ENCODE data around the gene ZNF426.
"Not testable (repeated sequence)": the region's sequence is repeated elsewhere in the genome, so short reads cannot be mapped to it uniquely, and the experiment has no call there.

The ZNF426 gene

DNA sequence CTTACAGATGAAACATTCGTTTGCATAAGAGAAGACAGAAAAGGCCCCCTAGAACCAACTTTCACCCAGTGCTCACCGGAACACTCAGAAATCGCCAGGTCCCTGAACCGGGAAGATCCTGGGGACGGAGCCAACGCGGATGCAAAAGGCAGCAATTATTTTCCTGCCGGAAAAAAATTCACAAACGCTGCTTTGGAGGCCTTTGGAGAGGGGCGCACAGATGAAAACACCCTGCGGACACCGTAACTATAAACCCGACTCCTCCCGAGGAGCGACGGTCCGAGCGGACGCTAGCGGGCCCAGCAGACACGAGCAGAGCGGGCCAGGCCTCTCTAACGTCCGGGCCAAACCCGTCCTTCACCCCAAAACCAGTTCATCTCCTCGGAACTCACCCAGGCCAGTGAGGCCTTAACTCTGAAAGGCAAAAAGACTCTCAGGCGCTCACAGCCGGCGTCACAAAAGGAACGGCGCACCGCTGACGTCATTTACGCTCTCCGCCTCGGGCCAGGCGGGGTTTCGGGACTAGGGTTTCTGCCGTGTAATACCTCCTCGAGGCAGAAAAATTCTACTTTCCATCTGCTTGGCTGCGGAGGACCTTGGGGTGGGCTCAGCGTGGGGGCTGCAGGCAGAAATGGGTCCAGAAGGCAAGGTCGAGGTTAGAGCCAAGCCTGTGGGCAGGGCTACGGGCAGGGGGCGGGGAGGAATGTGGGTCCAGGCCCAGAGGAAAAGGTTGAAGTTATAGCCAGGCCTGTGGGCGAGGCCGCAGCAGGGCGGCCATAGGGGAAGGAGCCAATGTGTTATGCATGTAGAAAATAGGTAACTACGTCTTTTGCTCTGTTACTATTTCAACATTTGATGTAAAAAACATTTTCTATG is at the start of gene ZNF426:
Gene ZNF426, minus strand, starts transcription at position 463 of the 876 bp plus-strand sequence. CDS start 2,413 bp downstream, outside the sequence.
- peak; percentile 88 for DNase-seq

DNA sequence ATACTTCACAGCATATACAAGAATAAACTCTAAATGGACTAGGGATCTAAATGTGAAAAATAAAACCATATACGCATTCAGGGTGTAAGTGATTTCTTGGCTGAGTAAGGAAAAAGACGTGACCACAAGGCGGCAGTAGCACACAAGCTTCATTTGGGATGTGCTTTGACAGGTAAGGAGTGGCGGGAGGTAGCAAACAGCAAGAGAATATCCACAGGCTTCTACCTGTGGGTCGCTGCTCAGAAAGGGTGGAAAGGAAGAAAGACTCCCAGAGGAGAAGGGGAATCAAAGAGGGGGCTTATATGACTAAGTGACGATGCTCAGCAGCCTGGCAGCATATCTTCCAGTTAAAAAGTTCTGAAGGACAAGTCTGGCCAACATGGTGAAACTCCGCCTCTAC is 48.3 kb upstream of the ZNF426 start:
- DNase-seq = peak; percentile 77

- DNase-seq = peak; percentile 83
These were observed 45.8 kb upstream of the ZNF426 start, which contains the start of gene ZNF121 for GRCh38 chr19:9584073-9584833. ZNF121 (minus strand) TSS chr19:9584504; CDS start chr19:9568097, 16,407 bp downstream.

GRCh38 chr19:9582081-9582725 is 43.8 kb upstream of the ZNF426 start:
- not testable (repeated sequence) for DNase-seq

DNA sequence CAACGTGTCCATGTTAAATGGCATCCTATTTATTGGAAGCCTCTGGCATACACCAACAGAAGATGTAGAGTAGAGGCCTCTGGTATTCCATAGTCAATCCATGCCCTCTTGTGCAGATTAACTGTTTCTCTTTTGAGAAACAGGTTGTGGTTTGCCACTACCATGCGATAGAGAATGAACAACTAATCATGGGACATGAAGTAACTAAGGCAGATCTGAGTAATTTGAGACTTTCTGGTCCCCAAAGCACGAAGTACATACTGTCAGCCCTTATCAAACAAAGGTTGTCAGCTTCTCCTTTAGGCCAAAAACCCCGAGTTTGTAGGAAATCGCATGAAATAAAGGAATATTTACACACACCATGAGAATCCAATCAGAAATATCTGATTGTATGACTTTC is 42.3 kb upstream of the ZNF426 start:
- DNase-seq = no peak

DNA sequence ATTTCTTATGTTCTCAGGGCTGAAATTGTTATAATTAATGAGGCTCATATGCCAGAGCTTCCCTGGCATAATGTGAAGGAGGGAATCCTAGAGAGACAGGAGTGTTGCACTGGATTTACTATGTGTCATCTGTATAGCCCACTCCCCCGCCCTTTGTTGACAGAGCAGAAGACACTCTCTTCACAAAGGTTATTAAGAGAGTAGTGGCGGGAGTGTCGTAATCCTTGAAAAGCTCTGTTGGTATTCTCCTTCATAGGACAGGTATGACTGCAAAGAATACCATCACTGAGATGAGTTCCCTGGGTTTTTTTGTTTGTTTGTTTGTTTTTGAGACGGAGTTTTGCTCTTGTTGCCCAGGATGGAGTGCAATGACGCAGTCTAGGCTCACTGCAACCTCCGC is 31.8 kb upstream of the ZNF426 start:
- no peak for DNase-seq

DNA sequence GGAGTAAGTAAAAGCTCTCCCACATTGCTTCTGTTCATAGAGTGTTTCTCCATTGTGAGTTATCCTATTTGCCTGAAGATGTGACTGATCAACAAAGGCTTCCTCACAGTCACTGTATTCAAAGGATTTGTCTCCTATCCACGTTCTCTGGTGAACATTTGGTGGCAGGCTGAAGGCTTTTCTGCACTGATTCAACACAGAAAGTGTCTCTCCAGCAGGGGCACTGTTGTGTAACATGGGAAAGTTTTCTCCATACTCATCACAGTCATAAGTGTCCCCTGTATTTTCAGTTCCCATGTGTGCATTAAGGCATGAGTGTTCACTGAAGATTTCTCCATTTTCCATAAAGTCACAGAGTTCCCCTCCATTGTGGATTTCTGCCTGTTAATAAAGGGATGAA is 28.3 kb upstream of the ZNF426 start:
- DNase-seq = no peak

GRCh38 chr19:9565900-9566705 is 27.7 kb upstream of the ZNF426 start:
- no peak for DNase-seq

DNA sequence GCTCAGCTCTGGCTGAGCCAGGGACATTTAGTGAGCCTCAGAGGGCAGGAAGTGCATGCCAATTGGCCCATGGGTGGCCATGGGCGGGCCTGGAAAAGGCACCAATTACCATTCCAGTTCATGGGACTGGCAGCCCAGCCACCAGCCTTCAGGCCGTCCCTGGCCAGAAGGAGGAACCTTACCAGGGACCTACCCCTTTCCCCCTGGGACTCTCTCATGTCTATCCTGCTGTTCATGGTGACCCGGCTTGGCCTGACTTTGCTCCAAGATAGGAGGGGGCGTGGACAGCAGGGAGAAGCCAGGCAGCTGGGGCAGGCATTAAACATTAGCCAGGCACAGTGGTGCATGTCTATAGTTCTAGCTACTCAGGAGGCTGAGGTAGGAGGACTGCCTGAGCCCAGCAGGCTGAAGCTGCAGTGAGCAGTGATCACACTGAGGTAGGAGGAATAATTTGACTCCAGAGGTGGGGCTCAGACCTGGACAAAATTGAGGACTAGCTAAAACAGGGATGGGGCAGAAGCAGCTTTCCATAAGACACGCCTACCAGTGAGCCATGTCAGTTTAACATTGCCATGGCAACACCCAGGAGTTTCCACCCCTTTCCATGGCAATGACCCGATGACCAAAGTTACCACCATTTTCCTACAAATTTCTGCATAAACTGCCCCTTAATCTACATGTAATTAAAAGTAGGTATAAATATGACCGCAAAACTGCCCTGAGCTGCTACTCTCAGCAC is 14.3 kb upstream of the ZNF426 start:
- DNase-seq = no peak

DNA sequence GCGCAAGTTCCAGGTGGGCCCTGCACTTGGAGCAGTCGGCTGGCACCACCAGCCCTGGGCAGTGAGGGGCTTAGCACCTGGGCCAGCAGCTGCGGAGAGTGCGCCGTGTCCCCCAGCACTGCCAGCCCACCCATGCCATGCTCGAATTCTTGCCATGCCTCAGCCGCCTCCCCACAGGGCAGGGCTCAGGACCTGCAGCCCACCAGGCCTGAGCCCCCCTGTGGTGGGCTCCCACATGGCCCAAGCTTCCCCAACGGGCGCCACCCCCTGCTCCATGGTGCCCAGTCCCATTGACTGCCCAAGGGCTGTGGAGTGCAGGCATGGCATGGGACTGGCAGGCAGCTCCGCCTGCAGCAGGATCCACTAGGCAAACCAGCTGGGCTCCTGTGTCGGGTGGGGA is 9.4 kb upstream of the ZNF426 start:
- DNase-seq = no peak

DNA sequence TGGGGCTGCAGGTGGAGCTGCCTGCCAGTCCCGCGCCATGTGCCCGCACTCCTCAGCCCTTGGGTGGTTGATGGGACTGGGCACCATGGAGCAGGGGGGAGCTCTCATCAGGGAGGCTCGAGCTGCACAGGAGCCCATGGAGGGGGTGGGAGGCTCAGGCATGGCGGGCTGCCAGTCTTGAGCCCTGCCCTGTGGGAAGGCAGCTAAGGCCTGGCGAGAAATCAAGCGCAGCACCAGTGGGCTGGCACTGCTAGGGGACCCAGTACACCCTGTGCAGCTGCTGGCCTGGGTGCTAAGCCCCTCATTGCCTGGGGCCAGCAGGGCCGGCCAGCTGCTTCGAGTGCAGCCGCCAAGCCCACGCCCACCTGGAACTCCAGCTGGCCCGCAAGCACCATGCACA is 2.8 kb upstream of the ZNF426 start:
- not testable (repeated sequence) for DNase-seq

GRCh38 chr19:9539921-9540320 is 1.5 kb upstream of the ZNF426 start:
- DNase-seq = not testable (repeated sequence)

DNA sequence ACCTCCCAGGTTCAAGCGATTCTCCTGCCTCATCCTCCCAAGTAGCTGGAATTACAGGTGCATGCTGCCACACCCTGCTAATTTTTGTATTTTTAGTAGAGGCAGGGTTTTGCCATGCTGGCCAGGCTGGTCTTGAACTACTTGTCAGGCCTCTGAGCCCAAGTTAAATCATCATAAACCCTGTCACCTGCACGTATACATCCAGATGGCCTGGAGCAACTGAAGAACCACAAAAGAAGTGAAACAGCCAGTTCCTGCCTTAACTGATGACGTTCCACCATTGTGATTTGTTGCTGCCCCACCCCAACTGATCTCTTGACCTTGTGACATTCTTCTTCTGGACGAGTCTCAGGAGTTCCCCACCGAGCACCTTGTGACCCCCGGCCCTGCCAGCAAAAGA is 756 bp upstream of the ZNF426 start:
- DNase-seq = not testable (repeated sequence)

DNA sequence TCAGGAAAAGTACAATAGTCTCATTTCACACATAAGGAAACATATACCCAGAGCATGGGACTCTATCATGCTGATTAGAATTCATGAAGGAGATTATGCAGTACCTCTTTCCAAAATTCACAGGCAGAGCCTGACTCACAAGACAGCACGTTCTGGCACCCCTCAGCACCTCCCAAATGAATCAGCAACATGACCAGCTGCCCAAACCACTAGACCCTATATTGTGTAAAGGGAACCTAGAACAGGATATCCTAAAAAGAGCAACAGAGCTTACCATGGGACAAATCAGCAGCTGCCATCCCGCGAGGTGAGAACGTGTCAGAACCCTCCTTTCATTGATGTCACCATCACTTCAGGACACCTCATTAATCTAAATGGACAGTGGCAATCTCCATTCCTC is 2.5 kb downstream of the ZNF426 start:
- no peak for DNase-seq

- DNase-seq = no peak
These were observed 6.5 kb downstream of the ZNF426 start for GRCh38 chr19:9531933-9532332.

DNA sequence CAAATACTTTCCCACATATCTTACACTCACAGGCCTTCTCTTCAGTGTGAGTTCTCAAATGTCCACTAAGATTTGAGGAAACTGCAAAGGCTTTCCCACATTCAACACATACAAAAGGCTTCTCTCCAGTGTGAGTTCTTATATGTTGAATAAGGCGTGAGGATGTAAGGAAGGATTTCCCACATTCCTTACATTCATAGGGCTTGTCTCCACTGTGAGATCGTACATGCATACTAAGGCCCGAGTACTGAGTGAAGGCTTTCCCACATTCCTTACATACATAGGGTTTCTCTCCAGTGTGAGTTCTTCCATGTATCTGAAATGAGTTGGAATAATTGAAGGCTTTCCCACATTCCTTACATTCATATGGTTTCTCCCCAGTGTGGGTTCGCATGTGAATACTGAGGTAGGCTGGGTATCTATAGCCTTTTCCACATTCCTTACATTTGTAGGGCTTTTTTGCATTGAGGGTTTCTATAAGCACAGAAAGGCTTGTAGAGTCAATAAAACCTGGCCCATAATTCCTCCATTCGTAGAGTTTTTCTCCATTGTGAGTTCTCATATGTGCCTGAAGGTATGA is 9.6 kb downstream of the ZNF426 start:
- DNase-seq = no peak

DNA sequence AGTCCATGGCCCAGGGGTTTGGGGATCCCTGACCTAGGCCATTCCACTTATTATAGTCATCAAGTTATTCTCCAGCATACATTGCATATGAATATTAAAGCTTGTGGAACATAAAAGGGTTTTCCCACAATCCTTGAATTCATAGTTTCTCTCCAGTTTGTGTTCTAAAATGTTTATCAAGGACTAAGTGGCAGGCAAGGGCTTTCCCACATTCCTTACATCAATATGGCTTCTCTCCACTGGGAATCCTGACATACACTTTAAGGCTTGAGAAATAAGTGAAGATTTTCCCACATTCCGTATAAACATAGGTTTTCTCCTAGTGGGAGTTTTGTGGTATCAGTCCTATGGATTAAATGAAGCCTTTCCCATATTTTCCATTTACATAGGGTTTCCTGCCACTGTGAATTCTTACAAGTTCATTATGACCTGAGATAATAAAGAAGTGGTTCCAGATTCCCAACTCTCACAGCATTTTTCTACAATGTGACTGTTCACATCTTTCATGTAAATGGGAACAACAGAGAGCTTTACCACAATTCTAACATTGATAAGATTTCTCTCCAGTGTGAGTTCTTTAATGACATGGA is 14.5 kb downstream of the ZNF426 start:
- DNase-seq = no peak

GRCh38 chr19:9507285-9507684 is 31.2 kb downstream of the ZNF426 start:
- DNase-seq = no peak

DNA sequence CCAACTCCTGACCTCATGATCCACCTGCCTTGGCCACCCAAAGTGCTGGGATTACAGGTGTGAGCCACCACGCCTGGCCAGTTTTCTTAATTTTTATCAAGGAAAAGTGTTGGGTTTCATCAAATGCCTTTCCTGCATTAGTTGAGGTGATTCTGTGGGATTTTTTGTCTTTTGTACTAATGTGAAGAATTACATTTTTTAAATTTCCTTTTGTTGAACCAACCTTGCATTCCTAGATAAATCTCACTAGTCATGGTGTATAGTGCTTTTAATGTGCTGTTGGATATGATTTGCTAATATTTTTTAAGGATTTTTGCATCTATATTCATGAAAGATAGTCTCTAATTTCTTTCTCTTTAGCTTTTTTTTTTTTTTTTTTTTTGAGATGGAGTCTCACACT is 37.6 kb downstream of the ZNF426 start:
- no peak for DNase-seq

DNA sequence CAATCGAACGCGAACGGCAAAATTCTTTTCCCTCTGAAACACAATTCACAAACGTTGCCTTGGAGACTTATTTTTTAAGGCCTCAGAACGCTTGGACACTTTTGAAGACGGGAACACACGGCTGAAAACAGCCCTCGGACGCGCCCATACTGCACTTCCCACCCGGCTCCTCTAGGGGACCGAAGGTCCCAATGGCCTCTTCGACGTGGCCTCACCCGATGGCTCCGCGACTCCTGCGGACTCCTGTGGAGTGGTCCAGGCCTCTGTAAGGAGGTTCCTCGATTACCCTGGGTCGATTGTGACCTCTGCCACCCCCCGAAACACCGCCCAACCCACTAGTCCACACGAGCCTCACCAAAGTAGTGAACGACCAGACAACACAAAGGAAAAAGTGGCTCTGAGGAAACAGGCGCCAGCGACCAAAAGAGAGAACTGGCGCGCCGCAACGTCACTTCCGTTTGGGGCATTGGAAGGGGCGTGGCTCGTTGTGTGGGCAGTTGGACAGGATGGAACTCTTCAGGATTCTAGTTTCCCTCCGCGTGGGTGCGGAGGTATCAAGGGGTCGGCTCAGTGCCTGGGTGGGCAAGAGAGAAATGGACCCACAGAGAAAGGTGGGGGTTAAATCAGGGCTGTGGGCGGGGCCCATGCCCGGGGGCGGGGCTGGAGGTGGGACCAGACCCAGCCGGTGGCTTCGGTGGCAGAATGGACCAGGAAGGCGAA is 40.1 kb downstream of the ZNF426 start, which contains the start of gene ZNF560:
Gene ZNF560, minus strand, starts transcription at position 434 of the 720 bp plus-strand sequence. CDS start 23,303 bp downstream, outside the sequence.
- no peak for DNase-seq

Measured in activated CD8-positive, alpha-beta memory T cell treated with anti-CD3 and anti-CD28 coated beads, Interleukin-2, amount 50 U/mL, for 4 hours (primary cell).